ENCODE results near the gene VPS13D. TPM values are rescaled to one million over a fixed set of nuclear protein-coding genes. Genes with fewer than 3 reads are reported as not detected.

Gene VPS13D
- total RNA-seq, 1 experiment from 2014 or later, result 20.2 TPM

DNA sequence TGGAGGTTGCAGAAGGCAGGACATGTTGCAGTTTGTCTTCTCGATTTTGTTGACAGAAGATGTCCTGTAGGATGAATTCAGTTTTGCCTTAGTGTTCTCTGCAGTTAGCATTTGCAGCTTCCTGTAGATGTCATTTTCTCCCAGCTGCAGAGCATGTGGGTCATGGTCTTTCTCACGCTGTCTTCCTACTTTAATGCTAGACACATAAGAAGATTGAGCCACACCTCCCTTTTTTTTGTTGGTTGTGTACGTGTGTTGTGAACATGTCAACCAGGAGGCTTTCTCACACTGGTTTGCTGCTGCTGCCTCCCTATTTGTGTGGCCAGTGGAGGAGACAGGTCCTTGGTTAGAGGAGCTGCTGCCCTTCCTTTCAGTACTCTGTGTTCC, 110.7 kb downstream of the VPS13D start:
- H3K18ac ChIP-seq (ENCODE audit: insufficient read length, low read depth, low read length), result no peak overlapping the region
- H4K91ac ChIP-seq (ENCODE audit: insufficient read length, low read depth, low read length), result no peak overlapping the region
- no peak overlapping the region for H3K23ac ChIP-seq (ENCODE audit: insufficient read length, low read depth, low read length)
- no peak overlapping the region for H3T11ph ChIP-seq (ENCODE audit: low read length)
- H3K56ac ChIP-seq (ENCODE audit: insufficient read length, low read depth, low read length), result no peak overlapping the region
- no peak overlapping the region for H4K5ac ChIP-seq (ENCODE audit: insufficient read length, low read depth, low read length)
- no peaks in the 10 kb centered on the region for H3K27me3 Mint-ChIP-seq (ENCODE audit: low read depth)
- H2BK15ac ChIP-seq (ENCODE audit: low read depth, low read length), result no peak overlapping the region
- WGBS (ENCODE audit: extremely low coverage, insufficient read length, low lambda C conversion rate), result no CpG with 5 or more reads among the region's 3 CpGs
- H2BK120ac ChIP-seq (ENCODE audit: low read depth, low read length, poor library complexity, severe bottlenecking), result no peak overlapping the region
- no peak overlapping the region for H2BK20ac ChIP-seq (ENCODE audit: low read depth, low read length, poor library complexity, severe bottlenecking)
- DNase-seq, result no peak
- H3K27ac ChIP-seq (ENCODE audit: insufficient read length, low read depth, low read length), result no peak overlapping the region
- no peaks in the 10 kb centered on the region for H3K79me1 ChIP-seq (ENCODE audit: insufficient read depth, low read depth, low read length, poor library complexity, severe bottlenecking)
- TF ChIP-seq, protein P1, sequence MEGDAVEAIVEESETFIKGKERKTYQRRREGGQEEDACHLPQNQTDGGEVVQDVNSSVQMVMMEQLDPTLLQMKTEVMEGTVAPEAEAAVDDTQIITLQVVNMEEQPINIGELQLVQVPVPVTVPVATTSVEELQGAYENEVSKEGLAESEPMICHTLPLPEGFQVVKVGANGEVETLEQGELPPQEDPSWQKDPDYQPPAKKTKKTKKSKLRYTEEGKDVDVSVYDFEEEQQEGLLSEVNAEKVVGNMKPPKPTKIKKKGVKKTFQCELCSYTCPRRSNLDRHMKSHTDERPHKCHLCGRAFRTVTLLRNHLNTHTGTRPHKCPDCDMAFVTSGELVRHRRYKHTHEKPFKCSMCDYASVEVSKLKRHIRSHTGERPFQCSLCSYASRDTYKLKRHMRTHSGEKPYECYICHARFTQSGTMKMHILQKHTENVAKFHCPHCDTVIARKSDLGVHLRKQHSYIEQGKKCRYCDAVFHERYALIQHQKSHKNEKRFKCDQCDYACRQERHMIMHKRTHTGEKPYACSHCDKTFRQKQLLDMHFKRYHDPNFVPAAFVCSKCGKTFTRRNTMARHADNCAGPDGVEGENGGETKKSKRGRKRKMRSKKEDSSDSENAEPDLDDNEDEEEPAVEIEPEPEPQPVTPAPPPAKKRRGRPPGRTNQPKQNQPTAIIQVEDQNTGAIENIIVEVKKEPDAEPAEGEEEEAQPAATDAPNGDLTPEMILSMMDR (conservative IDR thresholded peaks at IDR 0.05), result no peak
- peaks cover 2% of the 10 kb centered on the region for H3K23me2 ChIP-seq (ENCODE audit: insufficient read length, low read depth, low read length, poor library complexity, severe bottlenecking)
- no peak overlapping the region for H3K9ac ChIP-seq (ENCODE audit: extremely low read depth, insufficient read length, low read length)
- H4K8ac ChIP-seq (replicated peaks; ENCODE audit: insufficient read length, low read depth, low read length), result no peak overlapping the region
- no peaks in the 10 kb centered on the region for H3K27me3 ChIP-seq (ENCODE audit: insufficient read depth, low read length)
- H3K4me2 ChIP-seq (ENCODE audit: insufficient read depth, insufficient read length, low read length), result no peak overlapping the region
- no peak overlapping the region for H2AK5ac ChIP-seq (ENCODE audit: insufficient read length, low read length)
- H3K14ac ChIP-seq (ENCODE audit: insufficient read depth, low read length), result no peak overlapping the region
- H3K36me3 Mint-ChIP-seq (ENCODE audit: insufficient read depth in 1 of 3, low read depth in 3 of 3), result peaks cover 0 to 14% (median 11%) of the 10 kb centered on the region in 3 experiments; a peak in 4 of 7 replicates
- no peak overlapping the region for H3K4ac ChIP-seq (ENCODE audit: low read depth, low read length)
- no peak overlapping the region for H3K4me3 Mint-ChIP-seq
- H4K20me1 ChIP-seq (ENCODE audit: control insufficient read depth, insufficient read depth, insufficient read length), result no peaks in the 10 kb centered on the region
- H3K4me1 ChIP-seq (ENCODE audit: insufficient read depth, low read length), result peaks cover 3% of the 10 kb centered on the region; the same call in 1 of the 2 replicates
- H3K9me3 ChIP-seq (ENCODE audit: control insufficient read depth, low read depth, low read length), result no peaks in the 10 kb centered on the region
- H3K79me2 ChIP-seq (ENCODE audit: insufficient read depth, low read length), result no peaks in the 10 kb centered on the region
- H2AFZ ChIP-seq (ENCODE audit: low read length), result no peak overlapping the region
- H3K27ac Mint-ChIP-seq, result no peak overlapping the region; a peak in 1 of 7 replicates
- H2BK12ac ChIP-seq (ENCODE audit: insufficient read length, low read depth, low read length), result no peak overlapping the region
- peaks cover 17 to 32% of the 10 kb centered on the region in 2 experiments for H3K4me1 Mint-ChIP-seq
- H2BK5ac ChIP-seq (ENCODE audit: insufficient read length, low read length), result no peak overlapping the region
- H3K9me3 Mint-ChIP-seq, result no peaks in the 10 kb centered on the region

Measured in H9 (cell line).